WI38 (cell line): ENCODE results near the gene ARPC4.
A peak's percentile ranks its signal among the peaks of the same experiment; 100 is the strongest.

ENCODE experiments used
- H3K4me3 ChIP-seq: 2 replicates; pipeline ENCODE4 v1.5.1; 2011; ENCODE audit warnings: low read depth, mild to moderate bottlenecking, control low read depth, low read length
- TF ChIP-seq, protein P1 (sequence below): IDR thresholded peaks from 2 replicates; pipeline ENCODE4 v1.5.1; 2012; ENCODE audit warnings: low read depth, mild to moderate bottlenecking, control low read depth, low read length

ARPC4 gene

GRCh38 chr3:9785602-9786001 is 7.3 kb upstream of the ARPC4 start:
- TF ChIP-seq, protein P1, sequence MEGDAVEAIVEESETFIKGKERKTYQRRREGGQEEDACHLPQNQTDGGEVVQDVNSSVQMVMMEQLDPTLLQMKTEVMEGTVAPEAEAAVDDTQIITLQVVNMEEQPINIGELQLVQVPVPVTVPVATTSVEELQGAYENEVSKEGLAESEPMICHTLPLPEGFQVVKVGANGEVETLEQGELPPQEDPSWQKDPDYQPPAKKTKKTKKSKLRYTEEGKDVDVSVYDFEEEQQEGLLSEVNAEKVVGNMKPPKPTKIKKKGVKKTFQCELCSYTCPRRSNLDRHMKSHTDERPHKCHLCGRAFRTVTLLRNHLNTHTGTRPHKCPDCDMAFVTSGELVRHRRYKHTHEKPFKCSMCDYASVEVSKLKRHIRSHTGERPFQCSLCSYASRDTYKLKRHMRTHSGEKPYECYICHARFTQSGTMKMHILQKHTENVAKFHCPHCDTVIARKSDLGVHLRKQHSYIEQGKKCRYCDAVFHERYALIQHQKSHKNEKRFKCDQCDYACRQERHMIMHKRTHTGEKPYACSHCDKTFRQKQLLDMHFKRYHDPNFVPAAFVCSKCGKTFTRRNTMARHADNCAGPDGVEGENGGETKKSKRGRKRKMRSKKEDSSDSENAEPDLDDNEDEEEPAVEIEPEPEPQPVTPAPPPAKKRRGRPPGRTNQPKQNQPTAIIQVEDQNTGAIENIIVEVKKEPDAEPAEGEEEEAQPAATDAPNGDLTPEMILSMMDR, result no peak
- H3K4me3 ChIP-seq, result no peak overlapping the region

DNA sequence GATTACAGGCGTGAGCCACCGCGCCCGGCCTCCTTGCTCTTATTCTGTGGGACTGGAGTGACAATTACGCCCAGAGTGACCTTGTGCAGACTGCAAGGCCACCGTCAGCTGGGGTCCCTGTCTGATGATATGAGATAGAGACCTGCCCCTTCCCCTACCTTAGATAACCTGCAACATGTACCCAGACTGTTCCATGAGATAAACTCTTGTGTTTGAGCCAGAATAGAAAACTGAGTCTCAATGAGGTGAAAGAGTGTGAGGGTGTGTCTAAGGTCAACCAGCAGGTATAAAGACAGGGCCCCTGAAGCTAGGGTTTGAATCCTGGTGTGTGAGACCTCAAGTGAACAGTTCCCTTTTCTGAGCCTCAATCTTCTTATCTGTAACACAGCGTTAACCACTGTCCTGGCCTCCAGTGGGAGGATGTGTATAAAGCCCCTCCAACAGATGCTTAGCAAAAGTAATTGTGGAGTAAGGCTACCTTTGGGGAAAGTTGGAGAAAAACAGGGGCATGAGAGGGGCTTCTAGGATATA is 6.6 kb upstream of the ARPC4 start:
- TF ChIP-seq, protein P1, result no peak
- H3K4me3 ChIP-seq, result no peak overlapping the region

DNA sequence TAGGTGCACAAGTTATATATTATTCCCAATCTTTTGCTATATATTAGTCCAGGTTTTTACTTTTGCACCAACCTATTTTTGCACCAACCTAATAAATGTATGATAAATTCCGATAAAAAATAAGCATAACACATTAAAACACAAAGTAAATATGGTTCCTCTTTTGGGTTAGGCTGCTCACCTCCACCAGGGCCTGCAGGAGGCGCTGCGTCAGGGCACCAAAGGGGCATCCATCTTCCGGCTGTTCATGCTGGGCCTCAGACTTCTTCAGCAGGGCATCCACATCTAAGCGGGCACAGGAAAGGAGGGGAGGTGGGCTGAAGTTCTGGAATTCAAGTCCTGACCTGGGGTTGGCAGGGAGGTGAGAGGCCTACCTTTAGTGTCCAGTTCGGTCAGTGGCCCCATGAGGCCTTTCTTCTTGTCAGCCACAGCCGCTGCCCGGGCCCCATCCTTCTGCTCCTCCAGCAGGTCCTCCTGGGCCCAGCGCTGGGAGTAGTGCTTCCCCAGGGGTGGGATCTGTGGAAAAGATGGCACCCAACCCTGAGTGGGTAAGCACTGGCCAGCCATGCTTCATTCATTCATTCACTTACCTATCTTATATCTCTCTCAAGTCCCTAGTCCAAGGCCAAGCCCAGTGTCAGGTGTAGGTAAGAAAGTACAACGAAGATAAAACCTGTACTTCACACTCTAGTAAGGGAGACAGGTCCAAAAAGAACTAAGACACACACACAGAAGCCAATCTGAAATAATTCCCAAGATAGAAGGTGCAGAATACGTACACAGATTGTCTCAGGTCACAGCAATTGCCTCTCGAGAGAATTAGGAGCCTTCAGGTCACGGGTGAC is 5.8 kb upstream of the ARPC4 start:
- H3K4me3 ChIP-seq, result no peak overlapping the region
- TF ChIP-seq, protein P1, result peak; percentile 27

GRCh38 chr3:9787714-9788113 is 5.2 kb upstream of the ARPC4 start:
- H3K4me3 ChIP-seq, result no peak overlapping the region
- TF ChIP-seq, protein P1, result no peak

GRCh38 chr3:9791127-9791526 is 1.8 kb upstream of the ARPC4 start:
- H3K4me3 ChIP-seq, result peak overlapping the region; percentile 95
- TF ChIP-seq, protein P1, result no peak

GRCh38 chr3:9791790-9792404 is 985 bp upstream of the ARPC4 start:
- TF ChIP-seq, protein P1, result no peak
- H3K4me3 ChIP-seq, result peak overlapping the region; percentile 95
